SH-SY5Y (cell line): Measurements from ENCODE around the gene CCDC93.

Source experiments
- GATA2 ChIP-seq: IDR thresholded peaks from 2 replicates; pipeline ENCODE4 v1.6.1; 2011; ENCODE audit warnings: mild to moderate bottlenecking, low read depth, low read length
- GATA3 ChIP-seq: IDR thresholded peaks from 2 replicates; pipeline ENCODE4 v1.6.1; 2011; ENCODE audit warnings: low read depth, mild to moderate bottlenecking, low read length, moderate library complexity

CCDC93 gene

DNA sequence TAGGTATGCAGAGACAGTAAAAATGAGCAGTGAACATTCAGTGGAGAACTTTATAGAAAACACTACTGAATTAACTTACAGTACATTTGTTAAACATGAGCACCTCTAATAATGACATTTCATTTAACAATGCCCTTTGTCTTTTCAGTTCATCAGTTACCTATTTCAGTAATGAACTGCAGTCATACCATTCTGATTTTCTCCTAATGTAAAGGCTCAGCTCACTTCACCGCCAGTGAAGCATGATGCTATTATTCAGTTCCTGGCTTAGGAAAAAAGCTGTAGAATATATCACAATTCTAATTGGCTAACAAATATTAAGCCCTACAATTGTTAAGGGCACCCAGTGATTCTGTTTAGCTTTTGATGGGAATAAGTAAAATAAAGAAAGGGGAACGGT is 37.1 kb upstream of the CCDC93 start:
- TF ChIP-seq GATA3: no peak
- TF ChIP-seq GATA2: no peak

DNA sequence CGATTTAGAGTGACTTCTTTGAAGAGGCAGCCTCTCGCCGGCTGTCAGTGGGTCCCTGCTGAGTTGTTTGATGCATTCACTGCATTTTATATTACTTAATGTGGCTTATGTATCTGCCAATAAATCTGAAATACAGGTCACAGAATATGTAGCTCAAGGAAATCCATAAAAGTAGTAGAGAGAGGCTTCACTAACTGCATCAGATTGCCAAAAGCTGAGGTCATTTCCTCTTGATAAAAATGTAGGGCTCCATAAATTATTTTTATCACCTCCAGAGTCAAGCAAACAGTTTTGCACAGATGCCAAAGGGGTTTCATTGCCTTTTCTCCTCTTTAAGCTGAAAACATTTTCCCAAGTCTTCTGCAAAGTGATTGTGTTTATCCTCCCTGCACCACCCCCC is 36.5 kb upstream of the CCDC93 start:
- TF ChIP-seq GATA3: no peak
- no peak for TF ChIP-seq GATA2

DNA sequence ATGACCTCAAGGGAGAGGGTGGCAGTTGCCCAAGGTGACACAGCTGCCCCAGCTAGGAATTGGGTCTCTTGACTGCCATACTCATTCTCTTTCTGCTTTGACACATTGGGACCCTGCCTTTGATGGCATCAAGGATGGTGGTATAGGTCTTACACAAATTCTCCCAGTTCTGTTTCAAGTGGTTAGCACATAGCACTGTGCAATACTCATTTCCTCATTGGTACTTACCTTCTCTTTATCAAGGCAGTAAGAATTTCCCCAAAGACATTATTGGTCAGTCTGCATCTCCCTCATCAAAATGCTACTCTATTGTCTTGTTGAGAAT is 35.9 kb upstream of the CCDC93 start:
- TF ChIP-seq GATA2 (no peak), GATA3 (no peak)

DNA sequence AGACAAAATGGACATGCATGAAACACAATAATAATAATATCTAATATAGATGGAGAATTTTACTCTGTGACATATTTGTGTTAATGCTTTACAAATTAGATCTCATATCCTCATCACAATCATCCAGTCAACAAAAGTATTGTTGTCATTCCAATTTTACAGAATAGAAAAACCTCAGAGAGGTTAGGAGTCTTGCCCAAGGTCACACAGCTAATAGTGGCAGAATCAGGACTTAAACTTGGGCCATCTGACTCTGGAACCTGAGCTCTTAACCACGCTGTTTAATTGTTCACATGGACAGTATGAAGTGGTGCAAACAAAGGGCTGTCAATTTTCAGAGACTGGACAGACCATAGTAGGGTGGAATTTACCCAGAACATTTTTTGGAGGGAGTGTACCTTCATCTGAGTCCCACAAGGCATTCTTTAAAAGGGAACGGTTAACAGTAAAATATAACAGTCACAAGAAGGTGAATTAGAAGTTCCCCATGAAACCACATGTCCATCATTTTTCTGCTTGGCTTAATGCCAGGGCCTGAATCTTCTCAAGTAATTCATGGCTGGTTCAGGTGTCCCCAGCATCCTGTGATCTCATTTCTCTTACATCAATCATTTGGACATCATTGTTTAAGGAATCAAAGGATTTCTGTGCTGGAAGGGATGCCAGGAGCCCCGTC is 35.4 kb upstream of the CCDC93 start:
- TF ChIP-seq GATA2: no peak
- TF ChIP-seq GATA3: no peak

DNA sequence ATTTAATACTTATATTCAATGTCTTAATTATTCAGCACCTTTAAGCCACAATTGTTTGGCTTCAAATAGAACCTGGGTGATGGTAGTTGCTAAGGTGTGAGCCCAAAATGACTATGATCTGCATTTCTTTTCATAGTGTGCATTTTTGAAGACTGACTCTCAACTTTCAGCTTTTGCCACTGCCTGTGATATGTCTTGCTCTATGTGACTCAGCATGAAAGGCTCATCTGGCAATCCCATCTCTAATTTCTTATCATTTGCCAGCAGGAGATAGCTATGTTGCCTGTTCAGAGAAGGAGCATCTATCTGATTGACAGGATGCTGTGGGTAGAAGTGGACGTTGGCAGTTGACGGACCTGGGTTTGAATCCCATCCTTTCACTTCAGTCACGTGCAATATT is 34.5 kb upstream of the CCDC93 start:
- TF ChIP-seq GATA2 (no peak), GATA3 (no peak)

DNA sequence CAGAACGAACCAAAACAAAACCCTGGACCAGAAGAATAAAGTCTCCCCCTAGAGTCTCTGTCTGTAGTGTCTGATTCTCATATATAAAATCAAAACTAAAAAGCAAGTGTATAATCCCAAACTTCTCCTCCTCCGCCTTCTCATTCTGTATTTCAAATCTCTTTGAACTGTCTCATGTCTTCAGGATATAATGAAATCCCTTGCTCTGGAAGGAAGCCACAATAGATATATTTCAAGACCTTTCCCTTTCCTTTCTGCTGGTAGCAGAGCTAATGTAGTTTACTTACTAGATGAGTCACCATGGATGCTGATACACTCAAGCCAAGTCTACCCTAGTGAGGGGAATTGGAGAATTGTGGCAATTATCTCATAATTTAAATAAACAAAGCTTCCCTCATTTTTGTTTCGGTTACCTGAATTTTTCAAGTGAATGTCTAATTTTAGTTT is 33.5 kb upstream of the CCDC93 start:
- TF ChIP-seq GATA3 (no peak), GATA2 (no peak)

DNA sequence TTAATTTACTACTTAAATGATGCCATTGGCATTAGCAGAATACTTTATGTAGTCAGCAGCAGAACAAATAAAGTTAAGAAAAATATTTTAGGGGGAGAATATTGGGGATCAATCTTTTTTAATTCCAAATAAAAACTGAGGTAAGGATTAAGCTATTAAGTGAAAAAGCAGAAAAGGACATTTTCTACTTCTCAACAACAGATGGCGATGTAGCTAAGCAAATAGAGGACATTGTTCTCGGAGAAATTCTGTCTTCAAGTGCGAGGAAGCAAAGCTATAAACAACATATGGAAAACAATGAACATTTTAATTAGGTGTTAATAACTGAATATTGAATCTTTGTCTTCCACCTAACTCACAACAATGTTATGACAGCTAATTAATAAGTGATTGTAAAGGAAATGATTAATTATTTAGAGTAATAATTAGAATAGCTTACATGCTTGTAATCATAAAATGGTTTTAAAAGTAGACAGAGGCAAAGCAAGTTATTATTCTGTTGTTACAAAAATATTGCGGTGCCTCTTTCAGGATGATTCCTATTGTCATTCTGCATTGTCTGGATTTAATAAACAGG is 32.9 kb upstream of the CCDC93 start:
- TF ChIP-seq GATA3 (no peak), GATA2 (no peak)

DNA sequence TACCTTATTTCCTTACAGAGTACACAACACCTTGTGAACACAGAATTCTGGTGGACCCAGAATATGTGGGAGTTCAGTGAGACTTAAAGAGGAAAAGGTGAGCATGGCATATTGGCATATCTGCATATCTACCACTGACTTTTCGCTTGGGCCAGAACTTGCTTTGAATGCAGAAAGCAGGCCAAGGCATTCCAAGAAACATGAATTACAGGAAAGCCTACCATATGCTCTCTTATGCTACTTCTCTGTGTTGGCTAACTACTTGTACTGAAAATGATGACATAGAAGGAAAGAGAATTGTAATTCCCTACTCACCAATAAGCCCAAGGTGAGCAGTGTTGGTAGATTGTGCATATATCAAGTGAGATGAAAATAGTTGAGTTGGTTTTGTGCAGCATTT is 31.4 kb upstream of the CCDC93 start:
- TF ChIP-seq GATA3 (no peak), GATA2 (no peak)

DNA sequence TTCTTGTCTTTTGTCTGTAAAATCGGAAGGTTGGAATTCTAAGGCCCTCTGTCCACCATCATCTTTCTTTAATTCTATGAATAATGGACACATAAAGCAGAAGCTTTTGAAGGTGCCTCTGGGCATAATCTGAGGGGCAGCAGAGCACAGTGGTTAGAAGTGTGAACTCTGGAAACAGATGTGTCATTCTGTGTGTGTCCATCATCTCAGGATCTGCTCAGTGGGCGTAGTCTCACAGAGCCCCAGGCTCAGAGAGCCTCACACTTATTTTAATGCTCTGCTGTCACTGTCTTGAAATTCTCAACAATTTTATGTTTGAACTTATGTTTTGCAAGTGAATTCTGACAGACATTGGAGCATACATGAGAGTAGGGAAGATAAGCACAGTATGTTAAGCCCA is 31.0 kb upstream of the CCDC93 start:
- TF ChIP-seq GATA2: no peak
- no peak for TF ChIP-seq GATA3

DNA sequence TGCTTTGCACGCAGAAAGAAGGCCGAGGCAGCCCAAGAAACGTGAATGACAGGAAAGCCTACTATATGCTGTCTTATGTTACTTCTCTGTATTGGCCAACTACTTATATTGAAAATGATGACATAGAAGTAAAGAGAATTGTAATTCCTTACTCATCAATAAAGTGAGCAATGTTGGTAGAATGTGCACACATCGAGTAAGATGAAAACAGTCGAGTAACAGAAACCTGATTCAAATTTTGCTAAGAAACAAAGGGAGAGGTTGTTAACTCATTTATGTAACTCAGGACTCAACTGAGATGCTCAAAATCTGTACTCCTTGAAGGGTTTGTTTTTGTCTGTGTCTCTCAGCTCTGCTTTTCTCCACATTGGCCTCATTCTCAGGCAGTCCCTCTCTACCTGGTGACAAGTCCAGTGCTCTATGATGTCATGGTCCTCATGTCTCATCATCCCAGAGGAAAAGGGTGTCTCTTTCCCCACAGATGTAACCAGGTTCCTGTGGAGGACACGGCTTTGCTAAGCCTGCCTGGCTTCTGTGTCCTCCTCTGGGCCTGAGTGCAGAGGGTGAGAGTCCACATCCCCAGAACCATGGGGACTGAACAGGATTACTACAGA is 30.3 kb upstream of the CCDC93 start:
- TF ChIP-seq GATA3: no peak
- TF ChIP-seq GATA2: no peak

DNA sequence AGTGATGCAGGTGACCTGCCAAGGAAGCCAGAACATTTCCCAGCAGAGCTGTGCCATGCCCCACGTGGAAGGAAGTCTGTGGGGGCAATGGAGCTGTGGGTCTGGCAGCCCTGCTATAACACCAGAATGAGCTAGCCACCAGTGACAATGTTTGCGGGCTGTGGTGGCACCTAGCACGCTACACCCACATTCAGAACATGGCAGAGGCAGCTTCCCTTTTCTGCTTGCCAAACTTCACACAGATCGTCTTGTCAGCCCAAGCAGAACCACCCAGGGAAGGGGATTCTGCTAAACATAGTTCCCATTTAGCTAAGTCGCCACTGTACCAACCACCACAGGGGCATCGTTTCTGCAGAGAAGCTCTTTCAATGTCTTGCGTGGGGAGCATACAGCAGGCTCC is 27.0 kb upstream of the CCDC93 start:
- TF ChIP-seq GATA3: no peak
- TF ChIP-seq GATA2: no peak

DNA sequence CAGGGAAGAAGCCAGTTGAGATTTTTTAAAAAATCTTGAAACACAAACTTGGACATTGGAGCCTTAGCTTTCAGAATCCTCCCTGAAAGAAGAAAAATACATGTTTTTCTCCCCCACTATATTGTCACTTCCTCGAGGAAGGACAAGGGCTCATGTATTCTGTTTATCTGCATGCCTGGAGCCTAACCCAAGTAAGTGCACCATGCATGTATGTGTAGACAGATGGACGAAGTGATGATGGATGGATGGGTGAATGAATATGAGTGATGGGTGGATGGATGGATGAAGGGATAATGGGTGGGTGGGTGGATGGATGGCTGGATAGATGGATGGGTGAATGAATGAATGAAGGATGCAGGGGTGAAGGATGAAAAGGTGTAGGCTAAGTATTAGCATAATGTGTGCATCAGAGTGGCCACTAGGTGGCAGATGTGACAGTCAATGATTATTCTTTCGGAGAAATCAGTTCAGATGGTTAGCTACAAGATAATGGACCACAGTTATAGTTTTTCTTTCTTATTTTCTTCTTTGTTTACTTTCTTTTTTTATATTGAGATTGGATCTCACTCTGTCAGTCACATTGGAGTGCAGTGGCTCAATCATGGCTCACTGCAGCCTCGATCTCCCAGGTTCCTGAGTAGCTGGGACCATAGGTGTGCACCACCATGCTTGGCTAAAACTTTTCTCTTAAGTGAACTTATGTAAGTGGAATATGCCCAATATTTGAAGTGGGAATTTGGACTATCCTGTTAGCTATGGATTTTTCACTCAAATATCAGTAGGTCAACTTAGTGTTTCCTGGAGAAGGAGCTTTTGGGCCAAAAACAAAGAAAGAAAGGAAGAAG is 18.5 kb upstream of the CCDC93 start:
- no peak for TF ChIP-seq GATA3

DNA sequence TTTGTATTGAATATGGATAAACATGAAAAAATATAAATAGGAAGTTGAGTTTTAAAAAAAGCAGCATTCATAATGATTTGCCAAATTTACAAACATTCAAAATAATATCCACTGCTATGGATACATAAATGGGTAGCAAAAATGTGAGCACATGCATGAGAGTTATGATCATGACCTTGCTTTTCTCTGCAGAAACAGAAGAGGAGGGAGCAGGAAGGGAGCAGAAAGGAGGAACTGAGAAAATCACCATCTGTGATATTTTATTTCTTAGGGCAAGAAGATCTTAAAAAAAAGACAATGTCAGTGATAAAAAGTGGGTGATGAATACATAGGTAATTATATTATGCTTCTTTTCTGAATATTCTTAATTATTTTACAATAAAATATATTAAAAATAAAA is 17.7 kb upstream of the CCDC93 start:
- TF ChIP-seq GATA2 (no peak), GATA3 (no peak)

DNA sequence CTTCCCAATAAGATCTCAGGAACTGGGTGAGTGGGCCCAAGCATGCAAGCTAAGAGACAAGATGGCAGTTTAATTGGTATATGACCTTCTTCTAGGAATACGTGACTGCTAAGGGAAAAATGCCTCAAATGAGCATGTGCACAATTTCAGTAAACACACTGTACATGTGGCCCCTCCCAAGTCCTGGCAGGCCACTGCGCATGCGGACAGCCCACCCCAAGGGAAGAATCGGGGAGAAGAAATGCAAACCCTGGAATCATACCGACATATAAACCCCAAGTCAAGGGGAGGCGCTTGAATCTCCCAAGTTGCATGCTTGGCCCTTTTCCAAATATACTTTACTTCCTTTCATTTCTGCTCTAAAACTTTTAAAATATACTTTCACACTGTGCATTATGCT is 15.2 kb upstream of the CCDC93 start:
- no peak for TF ChIP-seq GATA2
- TF ChIP-seq GATA3: no peak

DNA sequence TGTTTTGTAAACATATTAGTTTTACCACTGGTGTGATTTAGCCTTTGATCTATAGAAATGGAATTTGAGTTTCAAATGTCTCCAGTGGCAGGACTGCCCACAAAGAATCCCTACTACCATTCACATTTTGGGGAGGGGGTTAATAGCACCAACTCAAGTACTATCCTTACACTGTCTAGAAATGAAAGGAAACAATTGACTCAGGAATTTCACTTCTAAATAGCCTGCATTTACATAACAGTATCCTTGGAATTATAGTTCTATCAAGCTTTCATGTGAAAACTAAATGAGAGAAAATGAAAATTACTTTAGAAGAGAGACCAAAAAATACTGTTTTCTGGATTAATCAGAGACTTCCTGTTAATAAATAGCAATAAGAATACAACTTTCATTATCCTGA is 7.5 kb upstream of the CCDC93 start:
- TF ChIP-seq GATA3: no peak
- no peak for TF ChIP-seq GATA2

DNA sequence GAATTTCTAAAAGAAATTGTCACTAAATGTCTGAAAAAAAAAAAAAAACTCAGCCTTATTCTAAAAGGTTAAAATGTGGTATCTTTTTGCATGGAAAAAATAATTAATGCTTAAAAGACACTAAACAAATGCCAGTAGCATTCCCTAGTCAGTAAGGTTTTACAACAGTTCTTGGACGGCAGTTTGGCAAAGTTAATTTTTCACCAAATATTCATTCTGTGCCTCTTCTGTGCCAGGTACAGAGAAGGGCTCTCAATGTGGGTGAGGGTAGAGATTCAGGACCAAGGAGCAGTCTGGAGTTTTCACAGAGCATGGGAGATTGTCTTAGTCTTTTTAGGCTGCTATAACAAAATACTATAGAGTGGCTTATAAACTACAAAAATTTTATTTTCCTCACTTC is 6.0 kb upstream of the CCDC93 start:
- TF ChIP-seq GATA3: no peak
- no peak for TF ChIP-seq GATA2
